GM19239 (cell line): ENCODE results near the gene SGPL1.

ENCODE experiments used
- DNase-seq: peaks from one replicate; pipeline ENCODE4 v3.0.0; 2011; ENCODE audit warnings: low spot score; ENCODE audit not compliant: insufficient read length
- FAIRE-seq: peaks from 2 replicates; lab custom pipeline; 2011; peaks lifted over from hg19 to GRCh38; lab: Jason Lieb, UNC

Gene SGPL1

DNA sequence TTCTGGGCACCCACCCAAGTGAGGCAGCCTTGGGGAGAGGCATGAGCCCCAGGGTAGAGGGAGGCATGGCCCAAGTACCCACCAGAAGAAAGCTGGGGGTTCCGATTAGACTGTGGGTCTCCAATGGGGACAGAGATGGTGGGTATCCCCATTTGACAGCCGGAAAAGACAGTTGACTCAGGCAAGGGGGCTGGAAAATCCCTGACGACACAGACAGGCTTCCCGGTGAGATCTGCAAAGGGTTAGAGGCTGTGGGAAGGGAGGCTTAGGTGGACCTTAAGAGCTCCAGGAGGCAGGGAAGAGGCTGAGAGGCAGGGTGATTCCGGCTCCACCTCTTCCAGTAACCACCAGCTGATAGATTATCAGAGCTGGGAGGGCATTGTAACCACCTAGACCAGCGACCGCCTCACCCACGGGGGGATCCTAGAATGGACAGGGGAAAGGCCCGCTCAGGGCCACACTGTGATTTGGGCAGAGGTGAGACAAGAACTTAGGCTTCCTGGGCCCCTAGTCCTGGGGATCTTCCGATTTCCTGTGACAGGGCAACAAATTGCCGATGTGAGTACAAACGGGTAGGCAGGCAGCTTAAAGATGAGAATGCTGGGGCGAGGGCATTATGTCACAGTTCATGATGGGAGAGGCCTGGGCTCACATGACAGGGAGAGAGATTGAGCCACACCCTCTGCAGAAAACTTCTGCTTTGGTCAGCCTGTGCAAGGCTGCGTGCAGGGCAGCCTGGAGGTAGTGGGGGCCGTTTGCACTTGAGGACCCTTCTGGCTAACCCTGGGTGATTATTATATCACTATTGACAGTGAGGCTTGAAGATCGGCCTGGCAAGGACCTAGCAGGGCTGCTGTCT, 36.0 kb upstream of the SGPL1 start:
- DNase-seq = no peak
- FAIRE-seq = no peak

DNA sequence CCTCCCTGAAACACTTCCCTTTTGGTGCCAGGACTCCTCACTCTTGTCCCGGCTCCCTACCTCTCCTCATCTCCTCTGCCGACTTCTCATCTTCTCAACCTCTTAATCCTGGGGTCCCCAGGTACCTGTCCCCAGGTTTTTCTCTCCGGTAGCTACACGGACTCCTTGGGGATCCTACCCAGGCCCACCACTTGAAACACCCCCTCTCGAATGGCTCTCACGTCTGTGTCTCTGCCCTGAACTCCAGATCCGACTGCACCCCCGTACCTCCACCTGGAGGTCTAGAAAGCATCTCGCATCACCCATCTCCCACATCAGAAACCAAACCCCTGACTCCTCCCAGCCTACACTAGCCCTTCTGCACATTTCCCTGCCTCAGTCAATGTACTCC, 35.4 kb upstream of the SGPL1 start:
- DNase-seq (no peak), FAIRE-seq (no peak)

DNA sequence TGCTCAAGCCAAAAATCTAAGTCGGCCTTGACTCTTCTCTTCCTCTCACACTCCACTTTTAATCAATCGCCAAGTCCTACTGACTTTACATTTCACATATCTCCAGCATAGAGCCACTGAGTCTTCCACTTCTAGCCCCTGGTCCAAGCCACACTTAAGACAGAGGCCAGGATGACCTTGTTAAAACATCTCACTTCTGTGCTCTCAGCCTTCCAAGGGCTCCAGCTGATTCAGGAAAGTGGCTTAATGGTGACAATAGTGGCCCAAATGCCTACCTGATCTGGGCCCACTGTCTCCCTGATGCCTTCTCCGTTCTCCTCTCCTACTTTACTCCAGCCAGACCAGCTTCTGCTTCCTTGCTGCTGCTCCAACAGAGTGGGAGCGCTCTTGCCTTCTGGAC, 35.0 kb upstream of the SGPL1 start:
- no peak for DNase-seq
- no peak for FAIRE-seq

DNA sequence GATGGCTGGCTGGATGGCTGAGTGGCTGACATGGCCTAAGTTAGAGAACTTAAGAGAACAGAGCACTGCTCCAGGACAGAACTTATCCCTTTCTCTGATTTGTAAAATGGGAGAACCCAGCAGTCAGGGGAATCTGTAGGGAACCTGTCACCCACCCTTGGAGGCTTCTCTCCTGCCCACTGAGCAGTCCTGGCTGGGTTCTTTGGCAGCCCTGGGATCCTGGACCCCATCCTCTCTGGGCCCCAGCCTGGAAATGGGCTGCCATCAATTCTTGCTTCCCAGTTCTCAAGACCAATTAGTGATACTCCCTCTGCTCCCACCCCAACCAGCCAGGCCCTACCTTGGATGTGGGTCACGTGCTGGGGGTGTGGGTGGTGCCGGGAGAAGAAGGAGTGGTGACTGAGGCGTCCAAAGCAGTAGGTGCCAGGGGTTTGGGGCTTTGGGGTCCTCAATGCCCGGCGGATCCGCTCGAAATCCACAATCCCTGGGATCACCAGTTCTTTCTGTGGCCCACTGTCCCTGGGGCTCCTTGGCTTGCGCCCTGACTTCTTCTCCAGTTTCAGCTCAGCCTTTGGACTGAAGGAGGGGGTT, 34.2 kb upstream of the SGPL1 start:
- no peak for FAIRE-seq
- DNase-seq = no peak

DNA sequence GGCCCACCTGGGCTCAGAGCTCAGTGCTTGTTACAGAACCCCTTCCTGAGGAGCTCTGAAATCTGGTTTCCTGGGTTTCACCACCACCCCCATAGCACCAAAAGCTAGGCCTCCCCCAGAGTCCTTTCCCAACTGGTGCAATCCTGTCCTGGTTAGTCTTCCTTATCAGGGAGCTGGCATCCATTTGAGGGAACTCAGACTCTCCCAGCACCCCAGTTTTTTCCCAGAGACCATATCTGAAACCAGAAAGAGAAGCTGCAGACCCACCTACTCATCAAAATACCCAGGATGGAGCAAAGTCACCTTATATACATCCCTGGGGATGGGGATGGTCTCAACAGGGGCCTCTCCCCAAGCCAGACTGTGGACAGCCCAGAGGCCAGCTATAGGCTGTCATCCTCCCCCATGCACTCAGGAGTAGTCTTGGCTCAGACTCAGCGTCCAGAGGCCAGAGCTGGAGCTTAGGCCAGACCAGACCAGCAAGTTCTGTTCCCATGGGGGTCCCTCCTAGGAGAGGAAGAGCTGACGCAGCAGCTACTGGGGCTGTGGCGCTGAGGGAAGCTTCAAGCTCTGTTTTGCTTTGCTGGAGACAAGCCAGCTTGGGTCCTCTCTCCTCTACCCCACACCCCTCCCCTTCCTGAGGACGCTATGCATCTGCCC, 33.5 kb upstream of the SGPL1 start:
- DNase-seq (no peak), FAIRE-seq (no peak)

DNA sequence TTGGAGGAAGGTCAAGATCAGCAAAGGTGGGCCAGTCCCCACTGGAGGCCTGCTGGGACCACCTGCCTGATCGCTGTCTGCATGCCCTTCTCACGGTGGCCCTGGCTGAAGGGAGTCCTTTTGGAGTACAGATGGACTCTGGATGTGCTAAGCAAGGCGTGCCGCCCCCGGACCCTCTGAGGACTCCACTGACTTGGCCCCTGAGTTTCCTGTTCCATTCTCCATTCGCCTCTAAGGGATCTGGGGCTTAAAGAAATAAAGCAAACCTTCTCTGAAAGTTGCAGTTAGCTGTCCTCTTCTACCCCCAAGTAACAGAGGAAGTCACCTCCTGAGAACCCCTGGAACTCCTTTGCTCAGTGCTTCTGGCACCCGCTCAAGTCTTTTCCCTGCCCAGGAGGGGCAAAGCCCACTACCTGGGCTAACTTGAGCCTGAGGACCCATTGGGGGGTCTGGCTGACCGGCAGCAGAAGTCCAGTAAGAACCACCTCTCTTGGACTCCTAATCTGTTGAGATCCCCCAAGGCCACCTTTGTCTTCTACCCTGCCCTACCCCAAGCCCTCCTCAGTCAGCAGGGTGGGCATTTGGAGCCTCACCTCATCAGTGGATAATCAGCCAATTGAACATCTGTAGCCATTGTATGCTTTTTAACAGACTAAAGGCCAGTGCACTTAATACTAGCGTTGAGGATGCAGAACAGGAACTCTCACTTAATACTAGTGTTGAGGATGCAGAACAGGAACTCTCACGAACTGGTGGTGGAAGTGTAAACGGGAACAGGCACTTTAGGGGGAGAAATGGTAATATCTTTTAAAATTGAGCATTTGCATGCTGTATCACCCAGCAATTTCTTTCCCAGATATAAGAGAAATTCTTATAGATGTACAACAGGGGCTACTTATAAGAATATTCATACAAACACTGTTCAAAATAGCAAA, 32.7 kb upstream of the SGPL1 start:
- FAIRE-seq = no peak

DNA sequence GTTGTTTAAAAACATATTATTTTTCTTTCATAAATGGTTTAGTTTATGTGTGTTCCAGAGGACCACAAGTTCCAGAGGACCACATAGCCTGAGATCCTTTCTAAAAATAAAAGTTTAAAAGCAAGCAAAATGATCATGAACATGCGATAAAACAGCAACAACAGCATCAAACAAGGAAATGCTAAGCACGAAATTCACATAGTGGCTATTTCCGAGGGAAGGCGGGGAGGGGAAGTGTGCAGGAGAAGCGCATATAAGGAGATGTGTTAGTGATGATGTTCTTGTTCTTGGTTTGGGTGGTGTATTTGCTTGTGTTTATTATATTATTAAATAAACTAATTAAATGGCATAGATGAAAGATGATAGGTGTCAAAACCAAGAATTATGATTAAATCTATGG, 31.7 kb upstream of the SGPL1 start:
- FAIRE-seq (no peak), DNase-seq (no peak)

More for the DNA sequence above, 32.7 kb upstream of the SGPL1 start:
- no peak for DNase-seq

DNA sequence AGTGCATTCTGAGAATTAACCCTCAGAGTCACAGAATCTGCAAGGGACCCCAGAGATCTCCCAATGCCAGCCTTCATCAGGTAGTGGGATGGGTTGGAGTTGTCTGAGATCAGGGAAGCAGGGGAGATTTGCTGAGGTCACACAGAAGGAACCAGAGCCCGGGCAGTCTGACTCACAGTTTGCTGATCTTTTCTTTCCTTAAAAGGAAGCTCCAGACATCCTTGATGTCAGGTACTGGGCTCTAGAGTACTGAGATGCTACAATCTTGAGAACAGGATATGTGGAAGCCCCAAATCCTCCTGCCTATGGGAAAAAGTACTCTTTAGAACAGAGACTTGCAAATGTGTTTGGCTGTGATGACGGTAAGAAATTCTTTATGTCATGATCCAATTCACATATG, 31.3 kb upstream of the SGPL1 start:
- FAIRE-seq = no peak
- no peak for DNase-seq

DNA sequence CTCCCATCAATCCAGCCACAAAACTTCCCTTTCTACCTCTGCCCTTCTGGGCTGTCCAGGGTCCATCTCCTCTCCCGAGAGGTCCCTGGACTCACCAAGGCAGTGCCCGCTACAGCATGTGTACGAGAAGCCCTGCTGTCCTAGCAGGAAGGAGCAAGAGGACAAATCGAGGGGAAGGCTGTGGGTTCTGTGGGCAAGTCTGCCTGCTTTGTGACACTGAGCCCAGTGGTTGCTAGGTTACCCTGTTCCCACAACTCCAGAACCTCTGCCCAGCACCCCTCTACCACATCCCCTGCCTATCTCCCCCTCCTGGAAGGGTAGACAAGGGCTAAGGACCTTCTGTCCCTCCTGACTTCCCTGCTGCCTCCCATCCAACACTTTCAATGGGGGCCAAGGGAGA, 30.6 kb upstream of the SGPL1 start, which contains the start of gene TBATA:
Gene TBATA, minus strand, starts transcription at position 188 of the 400 bp plus-strand sequence. CDS start 1,998 bp downstream, outside the sequence.
- FAIRE-seq = no peak
- DNase-seq = no peak

DNA sequence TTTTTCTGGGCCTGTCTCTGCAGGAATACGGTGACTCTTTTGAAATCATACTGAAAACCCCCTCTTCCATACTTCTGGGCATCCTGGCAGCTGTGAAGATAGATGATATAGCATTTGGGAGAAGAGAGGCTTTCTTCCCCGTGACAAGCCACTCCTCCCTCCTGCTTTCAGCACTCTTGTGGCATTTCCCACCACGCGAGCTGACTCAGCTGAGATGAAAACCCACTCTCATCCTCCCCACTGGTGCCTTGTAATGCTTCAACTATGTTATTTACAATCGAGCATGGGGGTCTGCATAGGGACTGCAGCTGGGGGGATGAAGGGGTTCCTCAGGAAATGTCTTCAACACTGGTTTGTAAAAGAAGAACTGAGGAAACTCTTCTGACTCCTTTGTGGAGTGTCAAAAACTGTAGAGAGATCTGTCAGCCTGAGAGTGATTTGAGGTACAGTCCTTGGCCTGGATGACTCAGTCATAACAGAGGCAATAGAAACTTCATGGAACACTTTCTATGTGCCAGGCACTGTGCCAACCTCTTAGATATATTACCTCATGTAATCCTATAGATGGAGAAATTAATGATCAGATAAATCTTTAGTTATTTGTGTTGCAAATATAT, 28.8 kb upstream of the SGPL1 start:
- no peak for FAIRE-seq
- DNase-seq = no peak

DNA sequence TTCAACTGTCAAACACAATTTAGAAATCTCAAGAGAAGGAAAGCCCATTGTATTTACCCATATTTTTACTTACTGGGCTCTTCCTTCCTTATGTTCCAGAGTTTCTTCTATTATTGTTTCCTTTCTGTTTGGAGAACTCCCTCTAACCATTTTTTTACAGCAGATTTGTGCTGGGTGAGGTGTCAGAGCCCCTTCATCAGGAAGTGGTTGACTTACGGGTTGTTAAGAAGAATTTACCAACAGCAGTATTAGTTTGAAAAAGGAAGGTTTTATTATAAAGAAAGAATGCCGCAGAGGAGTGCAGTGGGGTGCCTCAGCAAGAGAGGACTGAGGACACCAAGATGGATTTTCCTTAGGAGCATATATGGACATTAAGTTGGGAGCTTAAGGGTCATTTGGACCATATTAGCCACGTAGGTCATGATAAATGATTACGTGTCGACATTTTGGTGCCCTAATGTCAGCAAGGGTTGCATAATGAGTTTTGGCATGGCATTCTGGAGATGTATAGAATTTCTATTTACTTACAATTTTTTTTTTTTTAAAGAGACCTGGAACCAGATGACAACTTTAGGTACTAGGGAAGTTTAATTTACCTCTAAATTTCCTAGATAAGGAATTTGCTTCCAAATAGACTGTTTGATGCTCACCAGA, 24.2 kb upstream of the SGPL1 start:
- no peak for FAIRE-seq

DNA sequence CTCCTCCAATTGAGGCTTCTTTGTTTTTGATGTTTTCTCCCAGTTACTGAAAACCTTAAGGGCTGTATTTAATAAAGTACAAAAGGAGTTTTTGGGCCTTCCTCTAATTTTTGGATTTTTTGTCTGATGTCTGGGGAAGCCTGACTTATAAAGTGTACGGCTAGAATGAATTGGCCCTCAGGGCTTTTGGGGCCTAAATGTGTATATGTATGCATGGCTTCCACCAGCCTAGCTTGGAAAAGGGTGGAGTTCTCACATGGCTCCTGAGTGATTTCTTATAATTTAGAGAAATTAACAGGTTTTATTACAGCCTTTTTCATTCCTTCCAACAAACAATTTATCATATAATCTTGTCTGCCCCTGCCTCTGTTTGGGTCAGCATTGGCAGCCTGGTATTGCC, 20.1 kb upstream of the SGPL1 start:
- no peak for DNase-seq
- no peak for FAIRE-seq

More for the DNA sequence above, 24.2 kb upstream of the SGPL1 start:
- no peak for DNase-seq

DNA sequence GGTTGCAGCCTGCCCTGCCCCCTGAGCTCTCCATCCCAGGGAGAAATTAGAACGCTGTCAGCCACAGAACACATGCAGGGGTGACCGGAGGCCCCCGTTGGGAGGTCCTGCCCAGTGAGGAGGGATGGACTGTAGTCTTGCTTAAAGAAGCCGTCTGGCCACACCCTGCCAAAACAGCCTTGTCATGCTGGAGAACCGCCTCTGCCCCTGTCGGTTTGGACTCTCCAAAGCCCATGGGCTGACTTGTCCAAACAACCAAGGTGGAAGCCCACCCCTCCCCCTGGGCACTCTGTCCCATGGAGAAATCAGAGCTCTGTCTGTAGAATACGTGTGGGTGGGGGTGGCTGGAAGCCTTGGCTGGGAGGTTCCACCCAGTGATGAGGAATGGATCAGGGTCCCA, 17.9 kb upstream of the SGPL1 start:
- FAIRE-seq (no peak), DNase-seq (no peak)

DNA sequence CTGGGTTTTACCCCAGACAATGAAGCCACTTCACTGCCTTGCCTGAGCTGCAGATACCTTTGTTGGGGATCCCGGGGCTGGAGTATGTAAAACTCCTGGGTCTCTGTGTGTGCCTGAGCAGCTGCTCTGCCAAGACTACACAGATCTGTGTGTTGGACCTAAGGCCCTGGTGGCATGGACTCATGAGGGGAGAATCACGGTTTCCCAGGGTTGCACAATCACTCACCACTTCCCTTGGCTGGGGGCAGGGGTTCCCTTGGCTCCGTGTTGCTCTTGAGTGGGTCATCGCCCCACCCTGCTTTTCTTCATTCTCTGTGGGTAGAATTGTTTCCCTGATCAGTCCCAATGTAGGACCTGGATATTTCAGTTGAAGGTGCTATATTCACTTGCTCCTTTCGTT, 16.6 kb upstream of the SGPL1 start:
- FAIRE-seq (no peak), DNase-seq (no peak)

DNA sequence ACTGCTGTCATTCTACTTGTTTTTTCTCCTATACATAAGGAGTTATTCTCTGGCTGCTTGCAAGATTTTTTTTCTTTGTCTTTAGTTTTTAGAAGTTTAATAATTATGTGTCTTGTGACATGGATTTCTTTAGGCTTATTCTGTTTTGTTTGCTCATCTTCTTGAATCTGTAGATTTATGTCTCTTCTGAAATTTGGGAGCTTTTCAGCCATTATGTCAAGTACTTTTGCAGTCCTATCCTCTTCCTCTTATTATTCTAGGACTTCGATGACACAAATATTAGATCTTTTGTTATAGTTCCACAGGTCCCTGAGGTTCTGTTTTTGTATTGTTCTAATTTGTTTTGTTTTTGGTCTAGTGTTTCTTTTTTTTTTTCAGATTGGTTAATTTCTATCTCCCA, 13.9 kb upstream of the SGPL1 start:
- DNase-seq = no peak
- FAIRE-seq = no peak

DNA sequence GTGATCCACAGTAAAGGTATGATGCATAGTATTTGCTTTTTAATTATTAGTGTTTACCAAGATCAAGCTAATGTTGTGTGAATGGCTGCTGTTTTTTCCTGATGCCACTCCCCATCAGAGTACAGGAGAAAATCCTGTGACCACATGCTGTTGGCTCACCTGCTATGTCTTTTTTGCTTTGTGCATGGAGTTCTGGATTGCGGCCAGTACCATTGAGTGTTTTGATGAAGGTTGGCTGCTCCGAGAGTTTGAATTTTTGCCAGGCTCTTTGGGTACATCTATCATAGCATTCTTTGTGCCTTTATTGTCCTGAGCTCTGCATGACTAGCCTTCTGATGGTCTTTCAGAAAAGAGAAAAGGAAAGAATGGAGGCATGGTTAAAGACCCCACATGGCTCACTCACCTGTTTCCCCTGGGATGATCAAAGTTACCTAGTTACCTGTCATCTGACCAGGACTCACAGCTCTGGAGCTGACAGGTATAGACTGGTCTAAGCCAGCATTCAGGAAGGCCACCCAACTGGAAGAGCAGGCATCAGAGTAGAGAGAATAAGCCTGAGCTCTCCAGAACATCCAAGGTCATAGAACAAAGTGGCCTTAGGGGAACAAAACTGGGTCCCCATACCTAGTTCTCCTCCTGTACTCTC, 11.8 kb upstream of the SGPL1 start:
- FAIRE-seq (no peak), DNase-seq (no peak)

DNA sequence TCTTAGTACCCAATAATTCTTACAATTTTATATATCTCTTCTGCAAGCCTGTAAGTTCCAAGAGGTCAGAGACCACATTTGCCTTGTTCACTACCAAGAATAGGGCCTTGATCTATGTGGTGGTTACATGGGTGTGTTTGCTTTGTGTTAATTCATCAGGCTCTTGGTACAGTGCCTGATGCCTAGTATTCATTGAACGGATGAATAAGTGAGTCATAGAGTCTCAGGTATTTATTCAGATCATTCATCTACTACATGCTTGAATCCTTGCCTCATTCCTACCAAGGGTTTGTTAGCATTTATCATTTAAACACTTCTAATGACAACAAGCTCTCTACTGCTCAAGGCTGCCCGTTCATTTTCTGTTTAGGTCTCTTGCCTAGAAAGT, 11.3 kb upstream of the SGPL1 start:
- DNase-seq = no peak
- no peak for FAIRE-seq

DNA sequence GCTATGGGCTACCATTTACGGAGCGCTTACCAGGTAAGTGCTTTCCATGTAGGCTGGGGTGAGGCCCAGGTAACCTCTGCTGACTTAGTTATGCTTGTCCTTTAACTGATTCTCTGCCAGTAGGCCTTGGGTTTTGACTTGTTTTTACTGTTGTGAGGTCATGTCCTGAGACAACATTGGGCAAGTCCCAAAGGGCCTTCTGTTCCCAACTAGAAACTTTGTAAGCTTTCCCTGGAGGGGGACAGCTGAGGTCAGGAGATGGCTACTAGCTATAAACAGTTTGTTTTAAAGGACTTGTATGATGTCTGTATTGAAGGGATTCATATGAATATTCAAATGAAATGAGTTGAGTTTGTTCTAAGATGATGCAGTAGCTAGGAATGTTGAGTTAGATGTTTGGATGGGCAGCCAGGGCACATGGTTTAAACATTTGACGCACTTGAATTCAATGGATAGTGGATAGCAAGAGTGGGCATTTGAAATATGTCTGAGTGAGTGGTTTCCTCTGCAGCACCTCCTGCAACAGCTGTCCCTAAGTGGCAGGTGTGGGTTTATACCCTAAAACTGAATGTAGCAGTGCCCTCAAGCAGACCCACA, 10.0 kb upstream of the SGPL1 start:
- DNase-seq (no peak), FAIRE-seq (no peak)

DNA sequence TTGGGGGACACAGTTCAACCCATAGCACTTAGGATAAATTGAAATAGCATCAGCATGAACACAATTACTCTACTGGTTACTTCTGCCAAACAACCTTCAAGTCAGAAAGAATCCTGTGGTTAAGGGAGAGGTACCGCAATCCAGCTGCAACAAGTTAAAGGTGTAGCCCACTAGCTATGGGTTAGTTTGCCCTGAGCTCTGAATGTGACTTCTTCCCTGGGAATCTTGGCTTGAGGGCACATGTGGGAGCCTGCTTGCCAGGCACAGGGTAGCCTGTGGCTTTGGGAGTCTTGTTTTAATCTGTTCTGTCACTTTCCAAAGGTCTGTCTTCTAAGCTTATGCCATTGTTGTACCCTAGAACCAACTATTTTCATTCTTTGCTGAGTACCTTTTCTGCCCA, 8.9 kb upstream of the SGPL1 start:
- FAIRE-seq = no peak
- DNase-seq = no peak
